Spinal cord (tissue), 10 donors: ENCODE results near the gene ALDH8A1. TPM values are rescaled to one million over a fixed set of nuclear protein-coding genes. Genes with fewer than 3 reads are reported as not detected.

ENCODE experiments used
- DNase-seq, 6 donors: peaks; one replicate each; pipeline versions ENCODE4 v3.0.0 to v3.0.0-alpha.2; 2013 to 2015; ENCODE audit warnings: low spot score in 6 of 6, low read depth in 4 of 6
- H3K27ac ChIP-seq: one replicate; pipeline ENCODE4 v1.5.1; 2013; ENCODE audit warnings: low read depth, low read length, control low read depth
- H3K27me3 ChIP-seq: one replicate; pipeline ENCODE4 v1.6.1; 2013; ENCODE audit warnings: low read length; ENCODE audit not compliant: control insufficient read depth, insufficient read depth
- H3K36me3 ChIP-seq: one replicate; pipeline ENCODE4 v1.6.1; 2013; ENCODE audit warnings: low read length; ENCODE audit not compliant: control insufficient read depth, insufficient read depth
- H3K4me1 ChIP-seq: one replicate; pipeline ENCODE4 v1.6.1; 2013; ENCODE audit warnings: low read length; ENCODE audit not compliant: control insufficient read depth, insufficient read depth
- H3K4me3 ChIP-seq: one replicate; pipeline ENCODE4 v1.5.1; 2013; ENCODE audit warnings: low read depth, low read length, control low read depth
- H3K9me3 ChIP-seq: one replicate; pipeline ENCODE4 v1.6.1; 2013; ENCODE audit warnings: low read length; ENCODE audit not compliant: control insufficient read depth, insufficient read depth
- WGBS: methylation state at CpG from one replicate; pipeline ENCODE4 v1.1.5; 2013; ENCODE audit warnings: missing lambda C conversion rate; ENCODE audit not compliant: insufficient coverage; 5-methylcytosine and 5-hydroxymethylcytosine counted together
- polyA plus RNA-seq, 2 donors: library from polyadenylated mRNA; unstranded; fragments of 120-200 nt; gene quantifications; one replicate each; pipeline ENCODE4 v1.2.1, GENCODE V29; 2013; ENCODE audit not compliant: insufficient read length in 2 of 2
- total RNA-seq, 2 donors: library from RNA; depleted of rRNA in 1 of 2; stranded (reverse); fragments of 120-200 nt in 1 of 2; fragments of >200 nt in 1 of 2; gene quantifications; one replicate each; pipeline versions ENCODE4 v1.2.3 to v1.2.4, GENCODE V29; 2013 to 2014
- donor health status: healthy.

The ALDH8A1 gene
- total and polyA plus RNA-seq, 4 donors: 1.1 to 3.0 (median 1.6) TPM

GRCh38 chr6:134882426-134883038 lies 67.4 kb downstream of the ALDH8A1 start:
- 7% methylated on average over 7 of the region's 10 CpGs for WGBS
- peak; percentile 38 to 95 (median 68) for DNase-seq
- H3K27ac ChIP-seq: no peak overlapping the region
- no peaks in the 10 kb centered on the region for H3K4me1 ChIP-seq
- H3K27me3 ChIP-seq: no peaks in the 10 kb centered on the region
- H3K4me3 ChIP-seq: no peak overlapping the region
- H3K9me3 ChIP-seq: no peaks in the 10 kb centered on the region
- no peaks in the 10 kb centered on the region for H3K36me3 ChIP-seq

- Histone ChIP-seq H3K9me3 (no peaks in the 10 kb centered on the region), H3K36me3 (no peaks in the 10 kb centered on the region), H3K4me1 (no peaks in the 10 kb centered on the region), H3K27ac (no peak overlapping the region), H3K27me3 (no peaks in the 10 kb centered on the region), H3K4me3 (no peak overlapping the region)
- DNase-seq: peak in 1 of 6 donors; percentile 20
- WGBS: 100% methylated on average over 1 of the region's 5 CpGs
Observed at GRCh38 chr6:134880487-134881190, 69.3 kb downstream of the ALDH8A1 start.

- DNase-seq: no peak
- H3K36me3 ChIP-seq: no peaks in the 10 kb centered on the region
- H3K4me3 ChIP-seq: no peak overlapping the region
- no peak overlapping the region for H3K27ac ChIP-seq
- 80% methylated on average over 2 of the region's 3 CpGs for WGBS
- no peaks in the 10 kb centered on the region for H3K4me1 ChIP-seq
- no peaks in the 10 kb centered on the region for H3K27me3 ChIP-seq
- H3K9me3 ChIP-seq: peaks cover 3% of the 10 kb centered on the region
Observed at GRCh38 chr6:134878136-134878535, 71.8 kb downstream of the ALDH8A1 start.

GRCh38 chr6:134875367-134875766 lies 74.5 kb downstream of the ALDH8A1 start:
- Histone ChIP-seq H3K4me1 (no peaks in the 10 kb centered on the region), H3K4me3 (no peak overlapping the region), H3K27ac (no peak overlapping the region), H3K27me3 (no peaks in the 10 kb centered on the region), H3K36me3 (no peaks in the 10 kb centered on the region), H3K9me3 (peaks cover 3% of the 10 kb centered on the region)
- WGBS: 100% methylated on average over 1 of the region's 4 CpGs
- no peak for DNase-seq

- DNase-seq: no peak
- Histone ChIP-seq H3K27ac (no peak overlapping the region), H3K4me3 (no peak overlapping the region), H3K4me1 (no peaks in the 10 kb centered on the region), H3K27me3 (no peaks in the 10 kb centered on the region), H3K9me3 (peaks cover 3% of the 10 kb centered on the region), H3K36me3 (no peaks in the 10 kb centered on the region)
- 92% methylated on average over 5 of the region's 7 CpGs for WGBS
Observed at GRCh38 chr6:134873500-134874388, 76.2 kb downstream of the ALDH8A1 start.

GRCh38 chr6:134870677-134871498 lies 79.0 kb downstream of the ALDH8A1 start:
- H3K9me3 ChIP-seq: peaks cover 3% of the 10 kb centered on the region
- H3K4me1 ChIP-seq: no peaks in the 10 kb centered on the region
- no peak overlapping the region for H3K27ac ChIP-seq
- DNase-seq: no peak
- H3K4me3 ChIP-seq: no peak overlapping the region
- no peaks in the 10 kb centered on the region for H3K27me3 ChIP-seq
- H3K36me3 ChIP-seq: no peaks in the 10 kb centered on the region
- 96% methylated on average over 5 of the region's 9 CpGs for WGBS

DNA sequence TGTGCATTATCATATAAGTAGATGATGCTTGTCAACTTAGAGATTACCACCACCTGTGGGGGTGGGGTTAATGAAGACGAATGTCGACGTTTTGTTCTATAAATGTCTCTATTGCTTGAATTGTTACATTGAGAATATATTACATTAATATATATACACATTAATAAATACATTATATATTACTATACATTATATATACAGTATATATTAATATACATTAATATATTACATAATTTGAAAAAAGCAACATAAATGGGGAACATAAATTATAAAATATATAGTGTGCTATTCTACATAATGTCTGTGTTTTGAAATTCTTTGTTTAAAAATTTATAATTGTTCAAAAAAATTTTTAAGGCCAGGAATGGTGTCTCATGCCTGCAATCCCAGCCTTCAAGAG lies 81.1 kb downstream of the ALDH8A1 start:
- no CpG with 5 or more reads among the region's 3 CpGs for WGBS
- Histone ChIP-seq H3K9me3 (no peaks in the 10 kb centered on the region), H3K4me3 (no peak overlapping the region), H3K27ac (no peak overlapping the region), H3K36me3 (no peaks in the 10 kb centered on the region), H3K27me3 (no peaks in the 10 kb centered on the region), H3K4me1 (no peaks in the 10 kb centered on the region)
- no peak for DNase-seq
